A549 (cell line): ENCODE data around the gene TREML2. TPM values are rescaled to one million over a fixed set of nuclear protein-coding genes. Genes with fewer than 3 reads are reported as not detected.

Experiments
- ATAC-seq, 2 experiments: fragments of 200-7000 bp in 1 of 2; fragments of >200 bp in 1 of 2; cut with Nextera tagmentation in 1 of 2; cut with Tn5 transposase in 1 of 2; 3 replicates each; pipeline versions ENCODE4 v1.8.0 to v1.9.1; 2018 to 2020; ENCODE audit warnings: mild to moderate bottlenecking in 1 of 2, moderate library complexity in 1 of 2
- CTCF ChIA-PET: fragments of 300-600 bp; sonication (Branson Sonifier 250); formaldehyde crosslinking; extraction: SDS; loops from one replicate; lab custom pipeline; 2021; ENCODE audit warnings: antibody characterized with exemption, inconsistent platforms; lab: Yijun Ruan, JAX
- POLR2A ChIA-PET: fragments of 350-600 bp; formaldehyde crosslinking; extraction: SDS; loops from one replicate; lab custom pipeline; 2021; ENCODE audit warnings: antibody characterized with exemption, inconsistent platforms; lab: Yijun Ruan, JAX
- DNase-seq, 2 experiments: peaks; one replicate each; pipeline versions ENCODE4 v3.0.0 to v3.0.0-alpha.2; 2011 to 2016; ENCODE audit warnings: low read depth in 1 of 2, low spot score in 1 of 2
- FAIRE-seq: peaks from 2 replicates; lab custom pipeline; 2011; peaks lifted over from hg19 to GRCh38; lab: Jason Lieb, UNC
- H3K27ac ChIP-seq, 2 experiments: fragments of >200 bp; sonication (Bioruptor Twin); formaldehyde crosslinking; 3 replicates each; pipeline ENCODE4 v1.5.1; 2016 to 2017
- H3K4me1 ChIP-seq: fragments of >200 bp; sonication (Bioruptor Twin); formaldehyde crosslinking; 3 replicates; pipeline ENCODE4 v1.6.1; 2016
- H3K4me2 ChIP-seq: fragments of >200 bp; sonication (Bioruptor Twin); formaldehyde crosslinking; 3 replicates; pipeline ENCODE4 v1.6.1; 2016
- H3K4me3 ChIP-seq: fragments of >200 bp; sonication (Bioruptor Twin); formaldehyde crosslinking; 3 replicates; pipeline ENCODE4 v1.5.1; 2016
- H3K9me3 ChIP-seq: fragments of >200 bp; sonication (Bioruptor Twin); formaldehyde crosslinking; 3 replicates; pipeline ENCODE4 v1.6.1; 2016
- CBX2 ChIP-seq: fragments of 200-600 bp; sonication (generic); IDR thresholded peaks from 2 replicates; pipeline ENCODE4 v1.6.1; 2016; ENCODE audit warnings: low read depth, mild to moderate bottlenecking, borderline replicate concordance
- CBX8 ChIP-seq: fragments of 200-600 bp; sonication (generic); IDR thresholded peaks from 2 replicates; pipeline ENCODE4 v1.6.1; 2016
- CEBPB ChIP-seq, 2 experiments: fragments of >200 bp in 1 of 2; sonication (Bioruptor Twin) in 1 of 2; formaldehyde crosslinking in 1 of 2; IDR thresholded peaks; 2 replicates each; pipeline ENCODE4 v1.6.1; 2012 to 2016
- CHD2 ChIP-seq: fragments of 150-350 bp; IDR thresholded peaks from 2 replicates; pipeline ENCODE4 v1.6.1; 2014; ENCODE audit warnings: low read length; ENCODE audit not compliant: partially characterized antibody
- EHMT2 ChIP-seq: fragments of 200-600 bp; sonication (generic); IDR thresholded peaks from 2 replicates; pipeline ENCODE4 v1.6.1; 2016; ENCODE audit warnings: antibody characterized with exemption, low read depth, mild to moderate bottlenecking, moderate library complexity
- FOSL2 ChIP-seq, 2 experiments: fragments of 450-650 bp in 1 of 2; fragments of >200 bp in 1 of 2; sonication (Bioruptor Twin) in 1 of 2; formaldehyde crosslinking; IDR thresholded peaks; 2 replicates each; pipeline versions ENCODE4 v1.5.0 to v1.6.1; 2016 to 2020; ENCODE audit warnings: mild to moderate bottlenecking in 1 of 2, moderate library complexity in 1 of 2
- GATA3 ChIP-seq: IDR thresholded peaks from 2 replicates; pipeline ENCODE4 v1.6.1; 2012; ENCODE audit warnings: borderline replicate concordance
- HEYL ChIP-seq: fragments of 250-450 bp; sonication (Bioruptor Pico); IDR thresholded peaks from 2 replicates; pipeline ENCODE4 v1.8.0; 2021; ENCODE audit warnings: mild to moderate bottlenecking, moderate library complexity
- HOXB5 ChIP-seq: fragments of 250-450 bp; sonication (Bioruptor Pico); IDR thresholded peaks from 2 replicates; pipeline ENCODE4 v1.5.0; 2020; ENCODE audit warnings: mild to moderate bottlenecking, moderate library complexity
- JUNB ChIP-seq: fragments of >200 bp; sonication (Bioruptor Twin); formaldehyde crosslinking; IDR thresholded peaks from 2 replicates; pipeline ENCODE4 v1.6.1; 2016
- NPAS2 ChIP-seq: fragments of 250-450 bp; sonication (Bioruptor Pico); IDR thresholded peaks from 2 replicates; pipeline ENCODE4 v1.8.0; 2022; ENCODE audit warnings: mild to moderate bottlenecking, moderate library complexity, borderline replicate concordance
- NR3C1 ChIP-seq: fragments of >200 bp; sonication (Bioruptor Twin); formaldehyde crosslinking; IDR thresholded peaks from 3 replicates; pipeline ENCODE4 v1.6.1; 2017
- RCOR1 ChIP-seq: fragments of 150-350 bp; IDR thresholded peaks from 2 replicates; pipeline ENCODE4 v1.6.1; 2014; ENCODE audit warnings: antibody characterized with exemption, low read length, low read depth
- TFCP2L1 ChIP-seq: fragments of 250-450 bp; sonication (Bioruptor Pico); IDR thresholded peaks from 2 replicates; pipeline ENCODE4 v1.5.0; 2021; ENCODE audit warnings: mild to moderate bottlenecking
- WGBS: methylation state at CpG from one replicate; pipeline ENCODE4 v1.1.6; 2017; ENCODE audit errors: missing lambda C conversion rate; 5-methylcytosine and 5-hydroxymethylcytosine counted together
- polyA plus RNA-seq, 4 experiments: library from polyadenylated mRNA; depleted of rRNA in 3 of 4; stranded (reverse); fragments of >200 nt; fragmentation: RNase III in 1 of 4; extraction: RNeasy Plus Mini Kit Qiagen cat#74134 plus additional on column Dnase treatment in 1 of 4; gene quantifications; 2 replicates in 3 of 4; 3 replicates in 1 of 4; pipeline ENCODE4 v1.2.3, GENCODE V29; 2011 to 2017
- TF ChIP-seq, protein P1 (sequence below): fragments of >200 bp; sonication (Bioruptor Twin); formaldehyde crosslinking; IDR thresholded peaks from 2 replicates; pipeline ENCODE4 v1.6.1; 2016
- TF ChIP-seq, protein P2 (sequence below): fragments of 200-600 bp; sonication (generic); IDR thresholded peaks from 2 replicates; pipeline ENCODE4 v1.6.1; 2016; ENCODE audit warnings: antibody characterized with exemption, mild to moderate bottlenecking, moderate library complexity

Gene TREML2
- polyA plus RNA-seq, 2 of the 4 experiments (the other 2 are of a cell fraction): not detected

DNA sequence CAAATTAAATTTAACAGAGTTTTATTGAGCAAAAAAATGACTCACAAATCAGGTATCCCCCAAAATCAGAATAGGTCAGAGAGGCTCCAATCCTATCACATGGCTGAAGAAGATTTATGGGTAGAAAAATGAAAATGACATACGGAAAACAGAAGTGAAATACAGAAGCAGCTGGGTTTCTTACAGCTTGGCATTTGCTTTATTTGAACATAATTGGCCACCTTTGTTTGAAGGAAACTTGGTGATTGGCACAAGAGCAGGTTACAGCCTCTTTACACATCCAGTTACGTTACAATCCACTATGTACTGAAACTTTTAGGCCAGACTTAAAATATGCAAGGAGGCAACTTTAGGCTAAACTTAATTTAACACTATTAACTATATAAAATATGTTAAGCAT lies 26.3 kb downstream of the TREML2 start:
- Histone ChIP-seq H3K4me2 (no peak overlapping the region), H3K4me1 (no peaks in the 10 kb centered on the region), H3K4me3 (no peak overlapping the region), H3K27ac (no peak overlapping the region), H3K9me3 (no peaks in the 10 kb centered on the region)
- POLR2A ChIA-PET: no interaction called here
- CTCF ChIA-PET: interaction anchor here (0.7 kb wide), 1 partner anchor 66 kb away, joined by 4 read pairs; no protein-coding TSS in a partner anchor
- WGBS: 40% methylated on average over 2 of the region's 2 CpGs
- no peak for ATAC-seq
- FAIRE-seq: no peak
- no peak for DNase-seq
- TF ChIP-seq FOSL2 (IDR thresholded peaks at IDR 0.05) (no peak), FOSL2 (CRISPR knock-in tag; IDR thresholded peaks at IDR 0.05) (no peak), HEYL (CRISPR knock-in tag) (no peak), CBX2 (no peak)

DNA sequence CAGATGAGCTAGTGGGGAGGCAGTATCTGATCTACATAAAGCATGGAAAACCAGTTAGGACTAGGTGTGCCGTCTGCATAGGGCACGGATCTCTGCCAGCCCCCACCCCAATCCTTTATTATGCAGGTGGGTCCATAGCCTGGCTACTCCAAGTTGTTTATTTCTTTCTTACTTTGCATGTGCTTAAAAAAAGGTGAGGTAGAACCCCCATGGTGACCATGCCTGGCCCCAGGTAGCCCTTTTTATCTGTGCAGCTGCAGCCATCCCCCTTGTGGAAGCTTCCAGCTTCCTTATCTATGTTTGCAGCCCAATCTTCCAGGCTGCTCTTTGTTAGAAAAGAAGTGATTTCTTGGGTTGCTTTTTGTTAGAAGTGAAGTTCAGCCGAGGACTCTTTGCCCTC lies 29.0 kb downstream of the TREML2 start:
- POLR2A ChIA-PET: no interaction called here
- Histone ChIP-seq H3K4me1 (no peaks in the 10 kb centered on the region), H3K4me2 (no peak overlapping the region), H3K27ac (no peak overlapping the region), H3K9me3 (no peaks in the 10 kb centered on the region), H3K4me3 (no peak overlapping the region)
- CTCF ChIA-PET: interaction anchor here (2.8 kb wide), 1 partner anchor 10 kb away, joined by 14 read pairs; no protein-coding TSS in a partner anchor
- 35% methylated on average over 3 of the region's 3 CpGs for WGBS
- FAIRE-seq (no peak), ATAC-seq (no peak), DNase-seq (no peak)
- TF ChIP-seq, protein P1, sequence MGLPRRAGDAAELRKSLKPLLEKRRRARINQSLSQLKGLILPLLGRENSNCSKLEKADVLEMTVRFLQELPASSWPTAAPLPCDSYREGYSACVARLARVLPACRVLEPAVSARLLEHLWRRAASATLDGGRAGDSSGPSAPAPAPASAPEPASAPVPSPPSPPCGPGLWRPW: no peak
- TF ChIP-seq CEBPB (IDR thresholded peaks at IDR 0.05): no peak
- TF ChIP-seq RCOR1: no peak
- no peak for TF ChIP-seq EHMT2

DNA sequence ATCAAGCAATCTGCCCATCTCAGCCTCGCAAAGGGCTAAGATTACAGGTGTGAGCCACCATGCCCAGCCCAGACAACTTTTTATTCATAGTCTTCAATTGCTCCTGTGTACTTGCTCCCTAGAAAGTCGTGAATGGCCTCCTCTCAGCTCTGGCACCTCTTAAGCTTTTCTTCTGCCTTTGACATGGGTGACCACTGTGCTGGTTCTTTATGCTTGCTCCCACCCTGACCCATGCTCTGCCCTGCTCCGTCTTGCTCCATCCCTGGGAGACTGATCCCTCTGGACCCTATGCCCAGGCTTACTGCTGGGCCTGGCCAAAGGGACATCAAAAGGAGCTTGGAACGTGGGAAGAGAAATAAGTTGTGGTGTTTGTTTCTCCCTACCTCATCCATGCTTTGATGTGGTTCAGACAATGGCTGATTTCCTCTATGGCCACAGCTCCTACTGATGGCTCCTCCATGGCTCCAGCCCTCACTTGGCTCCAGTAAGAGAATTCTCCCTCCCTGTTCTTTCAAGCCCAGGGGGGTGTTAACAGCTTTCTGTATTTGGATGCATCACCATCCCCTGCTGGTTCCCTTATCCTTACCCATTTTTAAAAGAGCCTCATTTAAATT lies 30.3 kb downstream of the TREML2 start:
- H3K27ac ChIP-seq: no peak overlapping the region
- H3K4me2 ChIP-seq: no peak overlapping the region
- no peaks in the 10 kb centered on the region for H3K9me3 ChIP-seq
- H3K4me1 ChIP-seq: no peaks in the 10 kb centered on the region
- CTCF ChIA-PET: interaction anchor here (1.8 to 2.8 kb wide), 2 partner anchors 11 to 136 kb away, joined by 4 to 14 read pairs; no protein-coding TSS in a partner anchor
- ATAC-seq (no peak), DNase-seq (no peak), FAIRE-seq (no peak)
- no peak overlapping the region for H3K4me3 ChIP-seq
- 14% methylated on average over 4 of the region's 4 CpGs for WGBS
- TF ChIP-seq CBX8 (no peak), JUNB (no peak), HEYL (CRISPR knock-in tag) (no peak), NR3C1 (no peak), HOXB5 (CRISPR knock-in tag) (no peak), EHMT2 (no peak), FOSL2 (IDR thresholded peaks at IDR 0.05) (no peak), FOSL2 (CRISPR knock-in tag; IDR thresholded peaks at IDR 0.05) (no peak)
- POLR2A ChIA-PET: no interaction called here

DNA sequence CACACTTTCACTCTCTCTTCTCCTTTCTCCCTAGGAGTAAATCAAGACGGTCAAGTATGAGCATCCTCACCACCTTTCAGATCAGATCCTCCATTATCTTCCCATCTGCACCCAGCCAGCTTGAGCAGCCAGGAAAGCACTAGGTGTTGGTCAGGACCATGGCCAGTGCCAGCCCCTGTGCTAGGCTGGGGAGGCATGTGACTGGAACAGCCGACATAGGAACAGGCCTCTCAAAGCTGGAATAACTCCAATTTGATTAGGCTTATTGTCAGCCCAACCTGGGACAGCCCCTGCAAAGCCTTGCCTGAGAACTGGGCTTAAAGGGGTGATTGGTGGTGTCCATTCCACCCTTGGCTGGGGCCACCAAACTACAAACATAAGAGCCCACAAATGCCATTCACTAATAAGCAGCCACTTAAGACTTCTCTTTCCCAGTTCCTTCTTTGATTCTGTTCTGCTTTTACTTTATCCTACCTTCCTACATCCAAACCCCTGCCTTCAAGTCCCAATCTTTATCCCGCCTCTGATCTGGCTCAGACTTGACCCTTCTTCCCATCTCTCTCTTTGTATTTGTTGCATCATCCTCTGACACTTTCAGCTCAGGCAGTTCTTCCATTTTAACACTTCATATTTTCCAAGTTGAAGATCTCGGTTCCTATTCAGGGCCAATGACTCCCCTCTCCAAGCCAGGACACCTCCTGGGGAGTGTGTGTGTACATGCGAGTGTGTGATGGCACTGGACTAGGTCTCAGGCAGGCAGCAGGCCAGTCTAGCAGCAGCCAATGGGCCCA lies 33.6 kb downstream of the TREML2 start:
- DNase-seq (no peak), ATAC-seq (no peak), FAIRE-seq (no peak)
- CTCF ChIA-PET: interaction anchor here (1.1 kb wide), 1 partner anchor 15 kb away, joined by 3 read pairs; no protein-coding TSS in a partner anchor
- Histone ChIP-seq H3K9me3 (no peaks in the 10 kb centered on the region), H3K4me2 (no peak overlapping the region), H3K4me3 (no peak overlapping the region), H3K27ac (no peak overlapping the region), H3K4me1 (no peaks in the 10 kb centered on the region)
- TF ChIP-seq CHD2: no peak
- TF ChIP-seq GATA3: no peak
- TF ChIP-seq TFCP2L1: no peak
- TF ChIP-seq CBX2: no peak
- no peak for TF ChIP-seq CBX8
- TF ChIP-seq, protein P2, sequence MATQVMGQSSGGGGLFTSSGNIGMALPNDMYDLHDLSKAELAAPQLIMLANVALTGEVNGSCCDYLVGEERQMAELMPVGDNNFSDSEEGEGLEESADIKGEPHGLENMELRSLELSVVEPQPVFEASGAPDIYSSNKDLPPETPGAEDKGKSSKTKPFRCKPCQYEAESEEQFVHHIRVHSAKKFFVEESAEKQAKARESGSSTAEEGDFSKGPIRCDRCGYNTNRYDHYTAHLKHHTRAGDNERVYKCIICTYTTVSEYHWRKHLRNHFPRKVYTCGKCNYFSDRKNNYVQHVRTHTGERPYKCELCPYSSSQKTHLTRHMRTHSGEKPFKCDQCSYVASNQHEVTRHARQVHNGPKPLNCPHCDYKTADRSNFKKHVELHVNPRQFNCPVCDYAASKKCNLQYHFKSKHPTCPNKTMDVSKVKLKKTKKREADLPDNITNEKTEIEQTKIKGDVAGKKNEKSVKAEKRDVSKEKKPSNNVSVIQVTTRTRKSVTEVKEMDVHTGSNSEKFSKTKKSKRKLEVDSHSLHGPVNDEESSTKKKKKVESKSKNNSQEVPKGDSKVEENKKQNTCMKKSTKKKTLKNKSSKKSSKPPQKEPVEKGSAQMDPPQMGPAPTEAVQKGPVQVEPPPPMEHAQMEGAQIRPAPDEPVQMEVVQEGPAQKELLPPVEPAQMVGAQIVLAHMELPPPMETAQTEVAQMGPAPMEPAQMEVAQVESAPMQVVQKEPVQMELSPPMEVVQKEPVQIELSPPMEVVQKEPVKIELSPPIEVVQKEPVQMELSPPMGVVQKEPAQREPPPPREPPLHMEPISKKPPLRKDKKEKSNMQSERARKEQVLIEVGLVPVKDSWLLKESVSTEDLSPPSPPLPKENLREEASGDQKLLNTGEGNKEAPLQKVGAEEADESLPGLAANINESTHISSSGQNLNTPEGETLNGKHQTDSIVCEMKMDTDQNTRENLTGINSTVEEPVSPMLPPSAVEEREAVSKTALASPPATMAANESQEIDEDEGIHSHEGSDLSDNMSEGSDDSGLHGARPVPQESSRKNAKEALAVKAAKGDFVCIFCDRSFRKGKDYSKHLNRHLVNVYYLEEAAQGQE: peak; percentile 84
- no peak for TF ChIP-seq NPAS2 (CRISPR knock-in tag)
- POLR2A ChIA-PET: no interaction called here
- WGBS: 27% methylated on average over 5 of the region's 5 CpGs
